GM15510 (cell line): ENCODE data around the gene FILIP1L.

ENCODE experiments used
- POLR2A ChIP-seq: IDR thresholded peaks from 3 replicates; pipeline ENCODE4 v1.6.1; 2011; ENCODE audit warnings: borderline replicate concordance; ENCODE audit not compliant: insufficient read length; ENCODE audit errors: extremely low read depth

FILIP1L gene

GRCh38 chr3:99808163-99808794 lies 306.0 kb downstream of the FILIP1L start:
- no peak for TF ChIP-seq POLR2A

DNA sequence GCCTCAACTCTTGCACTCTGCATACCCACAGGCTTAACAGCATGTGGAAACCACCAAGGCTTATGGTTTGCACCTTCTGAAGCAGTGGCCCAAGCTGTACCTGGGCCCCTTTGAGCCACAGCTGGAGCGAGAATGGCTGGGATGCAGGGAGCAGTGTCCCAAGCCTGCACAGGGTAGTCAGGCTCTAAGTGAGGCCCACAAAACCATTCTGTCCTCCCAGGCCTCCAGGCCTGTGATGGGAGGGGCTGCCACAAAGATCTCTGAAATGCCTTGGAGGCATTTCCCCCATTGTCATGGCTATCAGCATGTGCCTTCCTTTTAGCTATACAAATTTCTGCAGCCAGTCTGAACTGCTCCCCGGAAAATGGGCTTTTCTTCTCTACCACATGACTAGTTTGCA lies 309.1 kb downstream of the FILIP1L start:
- no peak for TF ChIP-seq POLR2A

- no peak for TF ChIP-seq POLR2A
Measured at GRCh38 chr3:99803297-99803696, 311.0 kb downstream of the FILIP1L start.

- TF ChIP-seq POLR2A: no peak
Measured at GRCh38 chr3:99799422-99799821, 314.9 kb downstream of the FILIP1L start.

GRCh38 chr3:99795573-99795972 lies 318.7 kb downstream of the FILIP1L start:
- no peak for TF ChIP-seq POLR2A

- TF ChIP-seq POLR2A: no peak
Measured at GRCh38 chr3:99794485-99794884, 319.8 kb downstream of the FILIP1L start.

DNA sequence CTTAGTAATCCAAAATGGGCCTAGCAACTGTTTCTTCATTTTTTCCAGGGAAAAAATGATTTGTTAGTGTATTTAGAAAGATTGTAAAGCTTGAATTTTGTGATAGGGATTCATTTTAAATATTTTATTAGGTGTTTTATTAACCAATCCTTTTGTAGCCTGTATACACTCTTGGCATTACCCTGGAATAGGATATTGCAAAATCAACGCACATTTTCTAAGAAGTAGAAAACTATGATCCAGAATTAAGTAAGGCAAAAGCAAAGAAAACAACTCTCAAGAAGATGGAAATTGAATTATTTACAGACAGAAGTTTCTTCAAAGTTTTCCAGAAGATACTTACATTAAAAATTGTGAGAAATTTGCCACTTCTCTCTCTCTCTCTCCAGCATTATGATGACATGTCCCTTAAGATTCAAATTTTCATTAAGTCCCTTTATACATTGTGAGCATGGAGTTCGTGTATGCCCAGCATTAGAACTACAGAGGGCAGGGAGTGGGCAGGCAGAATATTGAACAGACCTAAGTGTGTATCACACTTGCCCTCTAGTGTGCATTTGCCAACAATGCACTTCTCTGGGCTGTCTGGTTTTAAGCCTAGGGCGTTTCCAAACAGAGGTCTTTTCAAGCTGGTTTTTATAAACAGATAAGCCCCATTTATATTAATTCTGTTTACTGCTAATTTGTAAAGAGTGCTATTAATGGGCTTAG lies 325.1 kb downstream of the FILIP1L start:
- no peak for TF ChIP-seq POLR2A
